AG09319 (cell line): ENCODE measurements around the gene HTRA2.

Experiments used
- DNase-seq: peaks from one replicate; pipeline ENCODE4 v3.0.0-alpha.2; 2010; ENCODE audit warnings: low read depth; ENCODE audit errors: extremely low read depth
- TF ChIP-seq, protein P1 (sequence below): IDR thresholded peaks from 2 replicates; pipeline ENCODE4 v1.5.1; 2011; ENCODE audit warnings: low read depth, mild to moderate bottlenecking, inconsistent platforms, low read length, moderate library complexity

HTRA2 gene

DNA sequence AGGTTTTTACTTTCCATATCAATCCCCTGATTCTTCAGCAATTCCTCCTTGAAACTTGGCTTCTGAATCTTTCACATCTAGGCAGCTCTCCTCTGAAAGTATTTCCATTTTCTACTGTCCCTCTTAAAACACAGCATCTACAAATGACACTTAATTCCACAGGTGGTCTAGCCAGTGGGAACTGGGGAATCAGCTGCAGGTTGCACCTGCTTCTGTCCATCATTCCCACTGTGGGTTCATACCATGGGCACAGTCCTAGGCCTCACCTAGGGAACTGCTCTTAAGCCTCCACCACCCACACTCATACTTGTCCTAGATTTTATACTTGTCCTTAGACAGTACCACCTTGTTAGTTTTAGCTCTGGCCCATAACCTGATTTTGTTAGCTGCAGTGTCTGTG lies 21.8 kb downstream of the HTRA2 start:
- TF ChIP-seq, protein P1, sequence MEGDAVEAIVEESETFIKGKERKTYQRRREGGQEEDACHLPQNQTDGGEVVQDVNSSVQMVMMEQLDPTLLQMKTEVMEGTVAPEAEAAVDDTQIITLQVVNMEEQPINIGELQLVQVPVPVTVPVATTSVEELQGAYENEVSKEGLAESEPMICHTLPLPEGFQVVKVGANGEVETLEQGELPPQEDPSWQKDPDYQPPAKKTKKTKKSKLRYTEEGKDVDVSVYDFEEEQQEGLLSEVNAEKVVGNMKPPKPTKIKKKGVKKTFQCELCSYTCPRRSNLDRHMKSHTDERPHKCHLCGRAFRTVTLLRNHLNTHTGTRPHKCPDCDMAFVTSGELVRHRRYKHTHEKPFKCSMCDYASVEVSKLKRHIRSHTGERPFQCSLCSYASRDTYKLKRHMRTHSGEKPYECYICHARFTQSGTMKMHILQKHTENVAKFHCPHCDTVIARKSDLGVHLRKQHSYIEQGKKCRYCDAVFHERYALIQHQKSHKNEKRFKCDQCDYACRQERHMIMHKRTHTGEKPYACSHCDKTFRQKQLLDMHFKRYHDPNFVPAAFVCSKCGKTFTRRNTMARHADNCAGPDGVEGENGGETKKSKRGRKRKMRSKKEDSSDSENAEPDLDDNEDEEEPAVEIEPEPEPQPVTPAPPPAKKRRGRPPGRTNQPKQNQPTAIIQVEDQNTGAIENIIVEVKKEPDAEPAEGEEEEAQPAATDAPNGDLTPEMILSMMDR: no peak
- DNase-seq: no peak

DNA sequence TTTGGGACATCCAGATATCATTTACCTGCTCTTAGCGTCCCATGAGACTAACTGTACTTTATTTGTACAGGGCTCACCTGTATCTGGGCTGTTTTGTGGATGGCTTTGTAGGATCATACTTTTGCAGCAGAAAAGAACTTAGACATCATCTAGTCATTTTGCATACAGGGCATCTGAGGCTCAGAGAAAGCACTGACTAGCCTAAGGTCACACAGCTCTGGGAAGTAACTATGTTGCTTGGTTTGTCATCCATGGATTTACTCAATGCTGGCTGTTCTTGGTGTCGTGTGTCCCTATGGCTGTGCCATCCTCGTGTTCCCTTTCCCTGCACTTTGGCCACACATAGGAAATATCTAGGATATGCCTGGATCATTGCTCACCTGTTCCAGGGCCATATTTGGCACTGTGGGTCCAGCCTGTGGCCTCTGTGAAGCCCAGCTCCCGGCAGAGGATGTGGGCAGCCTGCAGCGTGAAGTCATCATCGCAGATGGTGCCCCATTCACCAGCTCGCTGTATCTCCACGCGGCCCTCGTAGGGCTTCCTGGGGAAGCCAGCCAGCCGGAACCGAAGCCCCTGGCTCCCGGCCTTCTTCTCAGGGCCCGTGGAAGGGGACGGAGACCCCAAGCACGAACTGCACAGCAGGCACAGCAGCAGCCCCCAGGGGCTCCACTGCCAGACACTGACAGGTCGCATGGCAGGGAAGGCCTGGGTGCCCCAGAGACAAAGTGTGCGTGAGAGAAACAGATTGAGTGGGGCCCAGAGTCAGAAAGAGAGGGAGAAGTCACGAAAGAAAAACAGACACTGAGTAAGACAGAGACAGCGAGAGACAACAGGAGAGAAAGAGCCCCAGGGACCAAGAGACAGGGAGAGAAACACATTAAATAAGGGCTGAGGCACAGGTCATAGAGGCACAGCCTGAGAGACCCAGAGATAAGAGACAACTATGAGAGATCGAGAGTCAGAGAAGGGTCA lies 22.5 kb downstream of the HTRA2 start:
- TF ChIP-seq, protein P1: no peak
- no peak for DNase-seq

DNA sequence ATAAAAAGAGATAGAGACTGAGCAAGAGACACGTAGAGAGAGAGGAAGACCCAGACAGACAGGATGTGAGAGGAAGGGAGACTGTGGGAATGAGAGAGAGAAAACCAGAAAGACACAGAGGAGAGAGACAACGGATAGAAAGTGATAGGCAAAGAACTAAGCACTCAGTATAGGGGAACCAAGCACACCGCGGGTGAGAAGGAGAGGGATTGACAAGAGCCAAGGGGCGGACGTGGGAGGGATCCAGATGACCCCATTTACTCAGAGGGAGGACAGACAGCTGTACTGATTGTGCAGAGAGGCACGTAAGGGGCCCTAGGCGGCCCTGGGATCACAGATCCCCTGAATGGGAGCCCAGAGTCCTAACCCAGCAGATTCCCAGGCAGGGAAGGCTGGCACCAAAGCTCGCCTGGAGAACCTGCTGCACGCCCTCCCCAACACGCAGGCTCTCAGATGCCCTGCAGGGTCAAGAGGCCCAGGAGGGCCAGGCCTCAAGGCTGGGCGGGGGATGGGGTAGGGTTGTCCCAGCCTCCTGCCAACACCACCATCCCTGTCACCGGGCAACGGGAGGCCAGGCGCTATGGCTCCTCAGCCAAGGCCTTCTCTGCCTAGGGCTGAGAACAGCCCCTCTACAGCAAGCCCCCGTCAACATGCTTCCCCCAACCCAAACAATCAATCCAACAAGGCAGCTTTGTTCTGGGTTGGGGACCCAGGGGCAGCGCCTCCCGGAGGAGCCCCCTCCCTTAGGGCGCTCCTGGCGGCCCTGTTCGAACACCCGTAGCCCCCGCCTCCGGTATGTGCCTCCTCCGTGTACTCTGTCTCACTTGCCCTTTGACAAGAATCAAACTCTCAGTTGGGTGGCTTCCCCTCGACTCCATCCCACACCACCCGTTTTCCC lies 23.4 kb downstream of the HTRA2 start:
- no peak for DNase-seq

DNA sequence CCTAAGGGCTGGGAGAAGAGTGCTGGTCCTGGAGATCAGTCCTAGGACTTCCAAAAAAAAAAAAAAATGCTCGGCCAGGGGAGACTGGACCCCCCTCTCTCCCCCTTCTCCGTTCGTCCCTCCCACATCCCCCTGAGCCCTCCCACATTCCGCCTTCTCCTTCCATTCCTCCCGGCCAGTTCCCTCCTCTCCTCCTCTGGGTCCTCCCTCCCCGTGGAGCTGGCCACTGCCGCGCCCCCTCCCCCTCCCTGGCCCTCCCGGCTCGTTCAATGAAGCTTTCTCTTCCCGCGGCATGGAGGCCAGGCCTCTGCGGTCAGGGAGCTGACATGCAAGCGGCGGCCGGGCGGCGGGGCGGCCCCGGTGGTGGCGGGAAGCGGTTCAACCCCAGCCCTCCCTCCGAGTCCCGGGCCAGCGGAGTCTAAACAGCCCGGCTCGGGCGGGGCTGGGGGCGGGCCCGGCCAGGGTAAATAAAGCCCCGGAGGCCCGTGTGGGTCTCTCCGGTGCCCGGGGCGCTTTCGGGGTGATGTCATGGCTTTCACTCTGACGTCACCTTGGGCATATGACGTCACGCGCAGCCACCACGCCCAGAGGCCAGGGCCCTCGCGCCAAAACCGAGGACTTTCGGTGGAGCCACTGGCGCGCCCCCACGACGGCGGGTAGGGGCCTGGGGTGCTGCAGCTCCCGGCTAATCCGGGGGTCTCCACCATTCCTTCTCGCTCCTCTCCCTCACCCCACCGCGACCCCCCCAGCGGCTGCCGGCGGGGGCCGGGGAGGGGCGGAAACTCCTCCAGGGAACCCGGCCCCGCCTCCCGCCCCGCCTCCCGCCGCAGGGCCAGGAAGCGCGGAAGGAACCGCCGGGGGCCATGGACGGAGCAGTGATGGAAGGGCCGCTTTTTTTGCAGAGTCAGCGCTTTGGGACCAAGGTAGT lies 24.4 kb downstream of the HTRA2 start, which contains the start of the genes DOK1 and LOXL3:
DOK1 (plus strand) TSS at position 829 of the 928 bp plus-strand sequence; CDS start at position 864, 35 bp downstream.
LOXL3 (minus strand) TSS at position 51 of the 928 bp plus-strand sequence. CDS start 1,308 bp downstream, outside the sequence.
- TF ChIP-seq, protein P1: no peak
- peak; percentile 85 for DNase-seq

More for the DNA sequence above, 23.4 kb downstream of the HTRA2 start:
- TF ChIP-seq, protein P1: no peak

DNA sequence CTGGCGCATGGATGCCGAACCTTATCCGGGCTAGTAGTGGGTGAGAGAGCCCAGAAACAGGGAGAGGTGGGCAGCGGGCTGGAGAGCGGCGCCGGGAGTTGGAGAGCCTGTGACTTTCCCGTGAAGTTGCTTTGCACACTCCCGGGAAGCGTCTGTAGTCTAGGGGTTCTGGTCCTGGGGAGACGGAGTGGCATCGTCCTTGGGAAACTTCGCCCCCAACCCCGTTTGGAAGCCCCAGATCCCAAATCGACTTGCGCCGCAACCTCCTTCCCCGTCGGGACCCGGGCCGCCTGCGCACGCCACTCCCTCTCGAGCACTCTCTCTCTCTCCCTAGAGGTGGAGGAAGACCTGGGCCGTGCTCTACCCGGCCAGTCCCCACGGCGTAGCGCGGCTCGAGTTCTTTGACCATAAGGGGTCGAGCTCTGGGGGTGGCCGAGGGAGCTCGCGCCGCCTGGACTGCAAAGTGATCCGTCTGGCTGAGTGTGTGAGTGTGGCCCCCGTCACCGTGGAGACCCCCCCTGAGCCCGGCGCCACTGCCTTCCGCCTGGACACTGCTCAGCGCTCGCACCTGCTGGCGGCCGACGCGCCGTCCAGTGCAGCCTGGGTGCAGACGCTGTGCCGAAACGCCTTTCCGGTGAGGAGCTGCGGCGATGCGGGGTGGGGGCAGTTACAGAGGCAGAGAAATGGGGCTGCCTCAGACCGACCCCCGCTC lies 25.2 kb downstream of the HTRA2 start:
- TF ChIP-seq, protein P1: no peak
- DNase-seq: no peak

DNA sequence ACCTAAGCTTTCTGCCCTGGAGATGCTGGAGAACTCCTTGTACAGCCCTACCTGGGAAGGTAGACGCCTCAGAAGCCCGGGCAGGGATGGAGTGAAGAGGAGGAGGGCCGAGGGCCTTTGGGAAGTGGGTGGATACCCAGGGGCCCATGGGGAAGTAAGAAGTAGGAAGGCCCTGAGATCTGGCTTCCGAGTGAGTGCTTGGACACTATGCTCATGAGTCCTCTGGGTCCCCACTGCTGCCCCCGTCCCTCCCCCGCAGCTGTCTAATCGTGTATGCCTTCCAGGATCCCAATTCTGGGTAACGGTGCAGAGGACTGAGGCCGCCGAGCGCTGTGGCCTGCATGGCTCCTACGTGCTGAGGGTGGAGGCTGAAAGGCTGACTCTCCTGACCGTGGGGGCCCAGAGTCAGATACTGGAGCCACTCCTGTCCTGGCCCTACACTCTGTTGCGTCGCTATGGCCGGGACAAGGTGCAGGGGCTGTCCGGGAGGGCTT lies 25.9 kb downstream of the HTRA2 start:
- no peak for DNase-seq
- TF ChIP-seq, protein P1: no peak
